GM12878 (cell line): Measurements from ENCODE around the gene OR2T11. TPM values are rescaled to one million over a fixed set of nuclear protein-coding genes. Genes with fewer than 3 reads are reported as not detected.
A peak's percentile ranks its signal among the peaks of the same experiment; 100 is the strongest.

Experiments
- ATAC-seq: fragments of 200-7000 bp; cut with Tn5 transposase; 3 replicates; pipeline ENCODE4 v1.9.1; 2020; ENCODE audit warnings: mild to moderate bottlenecking, moderate library complexity
- BruUV-seq: library from RNA; stranded (reverse); fragments of 400-500 nt; replicated peaks from 2 replicates; lab custom pipeline; 2021; lab: Mats Ljungman, UMichigan
- CTCF ChIA-PET: fragments of 300-600 bp; sonication (Branson Sonifier 250); formaldehyde crosslinking; extraction: SDS; loops from one replicate; lab custom pipeline; 2021; ENCODE audit warnings: inconsistent platforms; lab: Yijun Ruan, JAX
- POLR2A ChIA-PET: fragments of 350-600 bp; formaldehyde crosslinking; extraction: SDS; loops from one replicate; lab custom pipeline; 2021; ENCODE audit warnings: inconsistent platforms; lab: Charles Lee
- RAD21 ChIA-PET: fragments of 300-600 bp; sonication (Branson Sonifier 250); formaldehyde crosslinking; loops from one replicate; lab custom pipeline; 2023; ENCODE audit warnings: antibody characterized with exemption; ENCODE audit not compliant: unreplicated experiment; lab: Charles Lee
- SMC1A ChIA-PET: fragments of 300-600 bp; sonication (Branson Sonifier 250); formaldehyde crosslinking; loops from one replicate; lab custom pipeline; 2023; ENCODE audit not compliant: unreplicated experiment, uncharacterized antibody; lab: Charles Lee
- DNase-seq: peaks from one replicate; pipeline ENCODE4 v3.0.0-alpha.2; 2011; ENCODE audit warnings: low read depth, low spot score
- FAIRE-seq: peaks from 3 replicates; lab custom pipeline; 2011; peaks lifted over from hg19 to GRCh38; lab: Jason Lieb, UNC
- H2AFZ ChIP-seq: 2 replicates; pipeline ENCODE4 v1.6.0; 2011; ENCODE audit warnings: low read depth, low read length, control low read depth; ENCODE audit not compliant: control insufficient read depth
- H3K27ac ChIP-seq: 2 replicates; pipeline ENCODE4 v1.5.1; 2011; ENCODE audit warnings: control low read depth; ENCODE audit not compliant: control insufficient read depth, insufficient read depth
- H3K27me3 ChIP-seq, 2 experiments: replicated peaks in 1 of 2; 2 replicates each; pipeline versions ENCODE4 v1.6.0 to v1.6.1; 2011; ENCODE audit warnings: low read length in 1 of 2; ENCODE audit not compliant: control insufficient read depth in 2 of 2, insufficient read depth in 2 of 2
- H3K36me3 ChIP-seq, 2 experiments: 2 replicates each; pipeline ENCODE4 v1.5.1; 2011; ENCODE audit warnings: low read length in 1 of 2; ENCODE audit not compliant: control insufficient read depth in 2 of 2, insufficient read depth in 2 of 2
- H3K4me1 ChIP-seq: 2 replicates; pipeline ENCODE4 v1.6.1; 2011; ENCODE audit warnings: mild to moderate bottlenecking, low read length, moderate library complexity, mixed read lengths; ENCODE audit not compliant: control insufficient read depth, insufficient read depth
- H3K4me2 ChIP-seq: 2 replicates; pipeline ENCODE4 v1.6.0; 2011; ENCODE audit warnings: control low read depth; ENCODE audit not compliant: control insufficient read depth, insufficient read depth
- H3K4me3 ChIP-seq: fragments of 200-600 bp; sonication (generic); 2 replicates; pipeline ENCODE4 v1.5.1; 2016
- H3K79me2 ChIP-seq: 2 replicates; pipeline ENCODE4 v1.6.0; 2011; ENCODE audit warnings: low read length; ENCODE audit not compliant: control insufficient read depth, insufficient read depth
- H3K9ac ChIP-seq: 2 replicates; pipeline ENCODE4 v1.8.0; 2011; ENCODE audit warnings: low read length, control low read depth, mixed read lengths; ENCODE audit not compliant: control insufficient read depth, insufficient read depth
- H3K9me3 ChIP-seq: replicated peaks from 3 replicates; pipeline ENCODE4 v1.5.1; 2011; ENCODE audit warnings: mild to moderate bottlenecking, low read length; ENCODE audit not compliant: control insufficient read depth, insufficient read depth
- H4K20me1 ChIP-seq: 2 replicates; pipeline ENCODE4 v1.6.0; 2011; ENCODE audit not compliant: control insufficient read depth, insufficient read depth
- ASH2L ChIP-seq: fragments of 300-600, 200-600 bp; sonication (generic); IDR thresholded peaks from 2 replicates; pipeline ENCODE4 v1.6.1; 2017; ENCODE audit warnings: low read depth, mild to moderate bottlenecking, borderline replicate concordance
- CREM ChIP-seq: IDR thresholded peaks from 2 replicates; pipeline ENCODE4 v1.6.1; 2014; ENCODE audit warnings: antibody characterized with exemption, low read depth
- MTA2 ChIP-seq: fragments of 450-650 bp; IDR thresholded peaks from 2 replicates; pipeline ENCODE4 v1.6.1; 2016; ENCODE audit warnings: low read depth, mild to moderate bottlenecking, moderate library complexity
- NFYA ChIP-seq: IDR thresholded peaks from 2 replicates; pipeline ENCODE4 v1.6.1; 2011; ENCODE audit warnings: low read depth, mild to moderate bottlenecking, low read length, improper control_type of control experiment, borderline replicate concordance
- PML ChIP-seq: IDR thresholded peaks from 2 replicates; pipeline ENCODE4 v1.6.1; 2012; ENCODE audit warnings: low read length, inconsistent platforms
- USF1 ChIP-seq: IDR thresholded peaks from 2 replicates; pipeline ENCODE4 v1.6.1; 2011; ENCODE audit warnings: borderline replicate concordance, low read depth, mild to moderate bottlenecking, moderate library complexity, mixed read lengths, low read length; ENCODE audit not compliant: insufficient read depth; ENCODE audit errors: extremely low read length
- ZNF274 ChIP-seq: IDR thresholded peaks from one replicate; pipeline ENCODE4 v1.8.0; 2011; ENCODE audit not compliant: insufficient read length, insufficient read depth
- ZSCAN29 ChIP-seq: fragments of 450-650 bp; IDR thresholded peaks from 2 replicates; pipeline ENCODE4 v1.6.1; 2017; ENCODE audit warnings: mild to moderate bottlenecking, moderate library complexity
- WGBS: methylation state at CpG from one replicate; pipeline ENCODE4 v1.1.6; 2016; ENCODE audit warnings: low lambda C conversion rate; ENCODE audit not compliant: insufficient replicate concordance, insufficient coverage; ENCODE audit errors: missing lambda C conversion rate; 5-methylcytosine and 5-hydroxymethylcytosine counted together
- in situ Hi-C: fragments of 300-500 bp; cut with MboI; formaldehyde crosslinking; loops from 9 replicates; pipeline ENCODE4 v1.14.3; 2018; ENCODE audit warnings: mixed read lengths
- intact Hi-C: fragments of 100-400 bp; cut with micrococcal nuclease; formaldehyde crosslinking; loops from one replicate; pipeline ENCODE4 v1.14.2; 2022; ENCODE audit not compliant: unreplicated experiment
- polyA plus RNA-seq, 11 experiments: library from polyadenylated mRNA; depleted of rRNA in 4 of 11; unstranded in 6 of 11; stranded (reverse) in 5 of 11; fragments of >200 nt; fragmentation: Nextera tagmentation in 4 of 11; fragmentation: Illumina TruSeq in 1 of 11; extraction: Ambion mirVana in 4 of 11; extraction: Trizol in 1 of 11; gene quantifications; 1 replicate in 1 of 11; 2 replicates in 10 of 11; pipeline versions ENCODE4 v1.2.1 to v1.2.3, GENCODE V29; 2011 to 2016; ENCODE audit warnings: inconsistent platforms in 2 of 11, missing spikeins in 2 of 11, low read depth in 1 of 11
- total RNA-seq, 4 experiments: library from RNA; depleted of rRNA in 3 of 4; stranded (reverse); fragments of >200 nt in 3 of 4; fragmentation: Illumina TruSeq in 1 of 4; extraction: Trizol in 1 of 4; gene quantifications; 2 replicates each; pipeline versions ENCODE4 v1.2.1 to v1.2.3, GENCODE V29; 2013 to 2021

OR2T11 gene
- total and polyA plus RNA-seq, 10 of the 15 experiments (the other 5 are each of a cell fraction or from before 2014, with no cell fraction given) = not detected

GRCh38 chr1:248681651-248682050, 46.8 kb upstream of the OR2T11 start (continued):
- TF ChIP-seq MTA2 = no peak
- no peak for TF ChIP-seq ZNF274
- no peak for TF ChIP-seq ZSCAN29
- TF ChIP-seq CREM = no peak

GRCh38 chr1:248670003-248670402, 35.1 kb upstream of the OR2T11 start:
- DNase-seq (no peak), ATAC-seq (no peak), FAIRE-seq (peak; percentile 44)
- Histone ChIP-seq H3K79me2 (no peaks in the 10 kb centered on the region), H3K36me3 (no peaks in the 10 kb centered on the region), H3K4me1 (no peaks in the 10 kb centered on the region), H3K4me3 (no peak overlapping the region), H3K4me2 (no peak overlapping the region), H3K27me3 (no peaks in the 10 kb centered on the region), H3K9ac (no peak overlapping the region), H3K9me3 (peaks cover 5% of the 10 kb centered on the region), H3K27ac (no peak overlapping the region), H4K20me1 (no peaks in the 10 kb centered on the region), H2AFZ (no peak overlapping the region)
- no TSS peak for BruUV-seq
- in situ Hi-C loops = no loop called here
- ChIA-PET CTCF (interaction anchor here (1.7 to 2.6 kb wide), 2 partner anchors 9 to 12 kb away, joined by 5 to 9 read pairs; no protein-coding TSS in a partner anchor), SMC1A (interaction anchor here (1.8 kb wide), 1 partner anchor 12 kb away, joined by 7 read pairs; no protein-coding TSS in a partner anchor), RAD21 (no interaction called here), POLR2A (no interaction called here)
- WGBS = 93% methylated on average over 1 of the region's 1 CpG
- no peak for TF ChIP-seq NFYA
- no peak for TF ChIP-seq USF1
- no peak for TF ChIP-seq PML
- TF ChIP-seq ASH2L = no peak
- intact Hi-C loops = no loop called here
